Vagina (tissue), 2 donors: ENCODE data around the gene CDH4.

Source experiments
- POLR2A ChIP-seq, 2 donors: fragments of 450-650 bp; IDR thresholded peaks; one replicate each; pipeline ENCODE4 v1.6.1; 2017; ENCODE audit warnings: antibody characterized with exemption in 2 of 2, mild to moderate bottlenecking in 2 of 2, moderate library complexity in 2 of 2
- TF ChIP-seq, protein P1 (sequence below), 3 experiments: fragments of 450-650 bp in 2 of 3; fragments of 200-600 bp in 1 of 3; sonication (generic) in 1 of 3; IDR thresholded peaks; one replicate each; pipeline ENCODE4 v1.5.1; 2017 to 2019; ENCODE audit warnings: antibody characterized with exemption in 3 of 3, mild to moderate bottlenecking in 2 of 3, moderate library complexity in 2 of 3

- TF ChIP-seq, protein P1, sequence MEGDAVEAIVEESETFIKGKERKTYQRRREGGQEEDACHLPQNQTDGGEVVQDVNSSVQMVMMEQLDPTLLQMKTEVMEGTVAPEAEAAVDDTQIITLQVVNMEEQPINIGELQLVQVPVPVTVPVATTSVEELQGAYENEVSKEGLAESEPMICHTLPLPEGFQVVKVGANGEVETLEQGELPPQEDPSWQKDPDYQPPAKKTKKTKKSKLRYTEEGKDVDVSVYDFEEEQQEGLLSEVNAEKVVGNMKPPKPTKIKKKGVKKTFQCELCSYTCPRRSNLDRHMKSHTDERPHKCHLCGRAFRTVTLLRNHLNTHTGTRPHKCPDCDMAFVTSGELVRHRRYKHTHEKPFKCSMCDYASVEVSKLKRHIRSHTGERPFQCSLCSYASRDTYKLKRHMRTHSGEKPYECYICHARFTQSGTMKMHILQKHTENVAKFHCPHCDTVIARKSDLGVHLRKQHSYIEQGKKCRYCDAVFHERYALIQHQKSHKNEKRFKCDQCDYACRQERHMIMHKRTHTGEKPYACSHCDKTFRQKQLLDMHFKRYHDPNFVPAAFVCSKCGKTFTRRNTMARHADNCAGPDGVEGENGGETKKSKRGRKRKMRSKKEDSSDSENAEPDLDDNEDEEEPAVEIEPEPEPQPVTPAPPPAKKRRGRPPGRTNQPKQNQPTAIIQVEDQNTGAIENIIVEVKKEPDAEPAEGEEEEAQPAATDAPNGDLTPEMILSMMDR (IDR thresholded peaks at IDR 0.05): no peak
- no peak for TF ChIP-seq POLR2A (IDR thresholded peaks at IDR 0.05)
These were observed 102.4 kb downstream of the CDH4 start for GRCh38 chr20:61354501-61354900.
